HG03103 (cell line): ENCODE results near the gene TEF.
"Not testable (repeated sequence)": the region's sequence is repeated elsewhere in the genome, so short reads cannot be mapped to it uniquely, and the experiment has no call there.

ENCODE experiments used
- ATAC-seq: cut with Tn5 transposase; IDR thresholded peaks from one replicate; pipeline ENCODE4 v1.9.1; 2021; ENCODE audit warnings: low read depth; ENCODE audit not compliant: unreplicated experiment

The TEF gene

GRCh38 chr22:41417622-41418390, 36.1 kb downstream of the TEF start:
- no peak for ATAC-seq

- ATAC-seq = no peak
Measured at GRCh38 chr22:41418717-41419116, 37.0 kb downstream of the TEF start.

DNA sequence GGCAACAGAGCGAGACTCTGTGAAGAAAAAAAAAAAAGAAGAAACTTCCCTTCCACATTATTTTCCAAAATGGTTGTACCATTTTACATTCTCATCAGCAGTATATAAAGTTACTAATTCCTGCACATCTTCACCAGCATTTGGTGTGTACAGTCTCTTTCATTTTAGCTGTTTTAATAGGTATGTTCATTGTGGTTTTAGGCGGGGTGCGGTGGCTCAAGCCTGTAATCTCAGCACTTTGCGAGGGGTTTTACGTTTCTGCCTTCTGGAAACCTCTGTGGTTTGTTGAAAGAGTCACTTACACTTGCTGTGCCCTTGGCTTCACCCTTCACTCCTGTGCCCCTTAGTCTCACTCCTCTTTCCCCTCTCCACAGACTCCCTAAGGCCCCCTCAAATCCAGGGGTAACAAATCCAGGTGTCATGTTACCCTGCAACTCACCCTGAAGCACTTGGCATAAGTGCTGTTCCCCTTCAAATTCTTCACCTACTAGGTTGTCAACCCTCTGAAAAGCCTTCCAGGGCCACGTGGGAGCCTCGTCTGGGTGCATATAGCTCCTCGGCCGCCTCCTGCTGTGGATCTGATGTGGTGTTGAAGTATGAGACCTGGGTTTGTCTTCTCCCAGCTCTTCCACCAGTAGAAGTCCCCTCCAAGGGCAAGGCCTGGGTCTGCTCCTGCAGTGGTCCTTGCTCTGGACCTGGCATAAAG, 44.1 kb downstream of the TEF start:
- ATAC-seq = no peak

DNA sequence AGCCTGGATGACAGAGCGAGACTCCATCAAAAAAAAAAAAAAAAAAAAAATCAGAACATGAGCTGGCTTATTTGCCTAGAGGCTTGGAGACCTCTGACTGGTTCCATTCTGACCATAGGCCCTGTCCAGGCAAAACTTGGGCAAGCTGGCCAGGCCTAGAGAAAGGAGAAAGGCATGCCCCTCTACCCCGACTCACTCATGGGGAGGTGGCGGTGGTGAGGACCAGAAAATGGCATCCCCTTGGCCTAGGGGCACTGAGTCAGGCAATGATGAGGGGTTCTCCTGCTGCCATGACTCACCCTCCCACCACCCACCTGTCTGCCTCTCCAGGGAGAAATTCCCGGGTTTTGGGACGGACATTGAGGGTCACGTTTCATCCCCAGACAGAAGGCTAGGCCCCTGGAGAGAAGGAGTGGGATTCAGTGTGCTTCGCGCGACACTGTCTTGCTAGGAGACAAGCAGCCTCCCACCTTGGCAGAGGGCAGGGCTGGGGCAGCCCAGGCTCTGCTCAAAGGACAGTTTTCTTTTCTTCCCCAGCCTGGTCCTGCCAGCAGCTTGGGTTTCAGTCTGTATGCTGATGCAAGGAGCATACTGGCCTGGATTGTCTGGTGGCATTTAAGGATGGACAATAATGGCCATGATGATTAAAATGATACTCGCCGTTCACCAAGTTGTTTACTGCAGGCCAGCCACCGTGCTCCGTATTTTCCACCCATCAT, 47.6 kb downstream of the TEF start:
- ATAC-seq = no peak

- no peak for ATAC-seq
Measured at GRCh38 chr22:41429951-41430332, 48.2 kb downstream of the TEF start.

GRCh38 chr22:41431656-41432055, 49.9 kb downstream of the TEF start:
- ATAC-seq = no peak

GRCh38 chr22:41433480-41433879, 51.7 kb downstream of the TEF start:
- not testable (repeated sequence) for ATAC-seq

DNA sequence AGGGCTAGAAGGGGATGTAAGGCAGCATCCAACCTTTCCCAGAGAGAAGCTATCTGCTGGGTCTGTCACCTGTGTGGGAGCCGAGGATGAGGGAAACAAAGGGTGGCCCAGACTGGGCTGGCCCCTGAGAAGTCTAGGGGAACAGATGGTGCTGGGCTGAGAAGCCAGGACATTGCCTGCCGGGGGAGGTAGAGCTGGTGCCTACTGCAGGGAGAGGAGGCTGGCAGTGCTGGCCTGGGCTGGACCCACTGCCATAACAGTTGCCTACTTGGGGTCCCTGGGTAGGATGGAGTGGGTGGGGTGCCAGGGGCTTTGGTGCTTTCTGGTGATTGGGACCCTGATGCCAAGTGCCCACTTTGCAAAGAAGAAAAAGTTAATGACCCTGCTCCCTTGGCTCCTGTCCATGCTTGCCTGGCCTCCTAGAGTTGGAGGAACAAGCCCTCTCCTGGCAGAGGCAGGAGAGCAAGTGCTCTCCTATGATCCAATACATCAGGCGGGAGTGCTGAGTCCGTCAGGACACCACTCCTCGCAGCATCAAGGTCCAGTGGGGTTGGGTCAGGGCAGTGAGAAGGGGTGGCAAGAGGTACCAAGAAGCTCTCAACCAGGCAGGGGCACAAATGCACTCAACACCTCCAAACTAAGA, 52.7 kb downstream of the TEF start:
- not testable (repeated sequence) for ATAC-seq

DNA sequence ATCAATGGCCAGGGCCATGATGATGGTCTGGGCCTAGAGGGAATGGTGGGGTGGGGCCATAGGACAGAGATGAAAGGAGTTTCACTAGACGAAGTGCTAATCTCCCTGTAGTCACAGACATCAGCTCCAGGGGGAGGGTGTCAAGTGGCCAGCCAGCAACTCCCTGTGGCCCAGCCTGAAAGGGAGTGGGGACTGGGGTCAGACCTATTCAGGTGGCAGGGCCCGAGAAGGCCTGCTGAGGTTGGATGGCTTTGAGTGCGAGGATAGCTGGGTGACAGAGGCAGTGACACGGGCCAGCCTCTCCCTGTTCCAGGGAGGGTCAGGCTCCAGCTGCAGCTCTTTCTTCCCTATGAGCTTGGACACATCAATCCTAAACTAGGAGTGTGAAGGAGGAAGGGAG, 53.8 kb downstream of the TEF start:
- no peak for ATAC-seq

GRCh38 chr22:41436322-41437113, 54.8 kb downstream of the TEF start:
- no peak for ATAC-seq

DNA sequence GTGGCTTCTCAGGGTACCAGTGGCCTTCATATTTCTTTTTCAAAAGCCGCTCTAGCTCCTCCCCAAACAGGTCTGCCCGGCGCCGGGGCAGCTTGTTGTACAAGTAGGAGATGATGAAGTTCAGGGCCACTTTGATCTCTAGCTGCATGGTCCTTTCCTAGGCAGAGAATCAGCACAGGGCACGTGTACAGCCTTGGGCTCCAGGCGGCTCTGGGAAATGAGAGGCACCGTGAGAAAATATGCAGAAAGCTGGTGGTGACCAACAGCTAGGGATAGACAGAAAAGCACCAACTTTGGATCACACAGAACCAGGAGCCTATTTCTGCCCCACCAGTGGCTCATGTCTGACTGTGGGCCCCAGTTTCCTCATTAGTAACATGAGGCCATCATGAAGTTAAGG, 55.5 kb downstream of the TEF start:
- no peak for ATAC-seq

- not testable (repeated sequence) for ATAC-seq
Measured at GRCh38 chr22:41440511-41440910, 58.8 kb downstream of the TEF start.

DNA sequence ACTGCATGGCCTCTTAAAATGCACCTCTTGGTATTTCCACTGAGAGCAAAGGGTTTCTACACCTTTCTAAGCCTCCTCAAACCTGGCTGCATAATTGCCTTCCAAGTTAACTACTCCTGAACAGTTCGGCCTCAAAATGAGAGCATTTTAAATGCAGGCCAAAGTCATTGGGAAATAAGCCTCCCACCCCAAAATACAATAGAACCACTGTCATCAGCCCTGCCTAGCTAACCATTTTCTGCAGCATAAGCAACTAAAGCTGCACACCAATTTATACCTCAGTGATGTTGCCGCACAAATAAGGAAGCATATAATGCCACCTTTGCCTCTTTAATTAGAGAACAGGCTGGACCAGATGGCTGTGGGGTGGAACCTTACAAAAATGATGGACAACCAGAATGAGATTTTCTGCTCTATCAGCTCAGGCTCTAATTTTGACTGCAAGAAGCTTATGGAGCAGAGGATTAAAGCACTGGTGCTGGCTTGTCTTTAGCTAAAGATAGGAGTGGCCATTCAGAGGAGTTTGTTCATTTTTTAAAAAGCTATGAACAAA, 60.6 kb downstream of the TEF start:
- no peak for ATAC-seq

DNA sequence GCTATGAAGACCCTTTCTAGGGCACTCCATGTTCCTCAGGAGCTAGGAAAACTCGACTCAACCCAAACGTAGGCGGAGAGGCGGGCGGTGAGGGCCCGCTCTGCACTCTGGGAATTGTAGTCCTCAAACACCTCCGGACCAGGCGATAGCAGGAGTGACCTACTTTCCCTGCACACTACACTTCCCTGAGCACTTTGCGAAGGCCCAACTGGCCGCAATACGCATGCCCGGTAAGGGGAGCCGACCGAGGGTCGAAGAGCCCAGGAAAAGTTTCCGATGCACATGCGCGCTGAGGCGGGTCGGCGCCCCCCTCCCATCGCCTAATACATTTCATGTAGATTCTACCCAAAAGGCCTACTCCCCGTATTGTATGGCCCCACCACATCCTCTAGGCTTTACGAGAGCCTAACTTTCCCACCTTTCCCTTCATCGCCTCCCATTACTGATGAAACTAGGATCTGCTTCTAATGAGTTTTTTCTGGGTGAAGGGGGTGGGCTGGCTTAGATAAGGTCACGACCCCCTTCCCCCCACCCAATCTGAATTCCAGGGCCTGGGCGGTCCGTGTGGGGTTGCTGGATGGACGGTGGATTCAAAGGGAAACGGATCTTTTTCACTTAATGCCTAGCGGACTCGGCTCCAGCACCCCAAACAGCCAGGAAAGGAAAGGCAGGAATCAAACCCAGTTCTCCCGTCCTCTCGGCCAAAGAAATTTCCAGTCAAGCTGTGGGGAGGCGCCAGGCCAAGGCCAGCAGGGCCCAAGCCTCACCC, 62.8 kb downstream of the TEF start:
- ATAC-seq = no peak

GRCh38 chr22:41445129-41446056, 63.7 kb downstream of the TEF start:
- no peak for ATAC-seq

- ATAC-seq = no peak
Measured at GRCh38 chr22:41446057-41446501, 64.3 kb downstream of the TEF start.

DNA sequence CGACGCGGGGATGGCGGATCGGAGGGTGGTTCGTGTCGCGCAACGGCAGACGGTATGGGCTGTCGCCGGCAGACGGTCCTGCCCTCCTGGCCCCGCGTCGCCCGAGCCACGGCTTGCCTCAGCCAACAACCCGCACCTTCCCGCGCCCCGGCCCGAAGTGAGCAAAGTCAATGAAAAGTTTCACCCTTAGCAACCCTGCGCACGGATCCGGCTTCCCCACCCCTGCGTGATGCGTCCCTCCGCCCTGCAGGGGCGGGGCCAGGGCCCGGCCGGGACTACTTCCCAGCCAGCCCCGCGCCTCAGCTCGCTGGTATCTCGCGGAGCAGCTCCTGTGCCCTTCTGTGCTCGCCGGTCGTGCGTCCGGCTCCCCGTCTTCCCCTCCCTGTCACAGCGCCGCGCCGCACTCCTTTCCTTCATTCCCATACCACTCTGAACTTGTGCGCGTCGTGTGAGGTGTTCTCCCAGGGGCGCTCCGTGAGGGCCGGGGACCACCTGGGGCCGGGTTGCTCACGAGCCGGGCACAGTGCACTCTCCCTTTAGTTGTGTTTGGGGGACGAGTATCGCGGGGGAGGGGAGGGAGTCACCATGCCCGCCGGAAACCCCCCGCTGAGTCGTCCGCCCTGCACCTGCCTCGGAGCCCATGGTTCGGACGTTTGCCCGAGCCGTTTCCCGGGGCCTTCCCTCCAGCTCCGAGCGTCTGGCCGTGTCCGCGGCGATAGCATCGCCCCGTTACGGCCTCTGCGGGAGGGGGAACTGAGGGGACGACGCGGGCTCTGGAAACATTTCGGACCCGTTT, 65.1 kb downstream of the TEF start, which contains the start of gene TOB2:
TOB2 (minus strand) TSS at position 163 of the 796 bp plus-strand sequence. CDS start 9,456 bp downstream, outside the sequence.
- peak; percentile 32 for ATAC-seq
